K562 (cell line): Measurements from ENCODE around the gene MYLIP. TPM values are rescaled to one million over a fixed set of nuclear protein-coding genes. Genes with fewer than 3 reads are reported as not detected.

ENCODE experiments used
- ATAC-seq: fragments of 200-7000 bp; cut with Tn5 transposase; 3 replicates; pipeline ENCODE4 v1.9.1; 2020; ENCODE audit warnings: moderate library complexity
- BruUV-seq: library from RNA; stranded (reverse); fragments of 400-500 nt; replicated peaks from 2 replicates; lab custom pipeline; 2021; lab: Mats Ljungman, UMichigan
- CTCF ChIA-PET: fragments of 300-600 bp; formaldehyde crosslinking; extraction: SDS; loops from one replicate; lab custom pipeline; 2021; ENCODE audit warnings: low intra/inter-chr PET ratio; lab: Yijun Ruan, JAX
- POLR2A ChIA-PET: fragments of 300-600, 350-650 bp; sonication (Branson Sonifier 250); formaldehyde crosslinking; extraction: SDS; loops from one replicate; lab custom pipeline; 2021; ENCODE audit warnings: antibody characterized with exemption, inconsistent platforms; lab: Yijun Ruan, JAX
- DNase-seq, 4 experiments: peaks; one replicate each; pipeline versions ENCODE4 v3.0.0 to v3.0.0-alpha.2; 2011 to 2018; ENCODE audit warnings: low spot score in 3 of 4, mixed read lengths in 3 of 4; ENCODE audit errors: extremely low read depth in 1 of 4
- FAIRE-seq: peaks from 2 replicates; lab custom pipeline; 2011; peaks lifted over from hg19 to GRCh38; lab: Jason Lieb, UNC
- H2AFZ ChIP-seq: 2 replicates; pipeline ENCODE4 v1.6.0; 2011; ENCODE audit warnings: low read depth, low read length, control low read depth, inconsistent platforms
- H3K27ac ChIP-seq: fragments of 200-600 bp; 3 replicates; pipeline ENCODE4 v1.8.0; 2011; ENCODE audit warnings: low read depth, mild to moderate bottlenecking, control low read depth, inconsistent platforms, low read length, moderate library complexity, mixed read lengths; ENCODE audit errors: extremely low read depth
- H3K27me3 ChIP-seq, 2 experiments: fragments of 300-600 bp in 1 of 2; 2 replicates in 1 of 2; 3 replicates in 1 of 2; pipeline versions ENCODE4 v1.6.0 to v1.8.0; 2011; ENCODE audit warnings: inconsistent platforms in 2 of 2, low read length in 2 of 2, mild to moderate bottlenecking in 1 of 2, mixed read lengths in 1 of 2, moderate library complexity in 1 of 2; ENCODE audit not compliant: control insufficient read depth in 2 of 2, insufficient read depth in 2 of 2
- H3K36me3 ChIP-seq: fragments of 300-600 bp; 3 replicates; pipeline ENCODE4 v1.8.0; 2011; ENCODE audit warnings: mild to moderate bottlenecking, low read length, inconsistent platforms; ENCODE audit not compliant: control insufficient read depth, insufficient read depth
- H3K4me1 ChIP-seq, 2 experiments: fragments of 200-600 bp in 1 of 2; replicated peaks in 1 of 2; 2 replicates in 1 of 2; 3 replicates in 1 of 2; pipeline versions ENCODE4 v1.5.1 to v1.8.0; 2011; ENCODE audit warnings: inconsistent platforms in 2 of 2, low read length in 2 of 2, mild to moderate bottlenecking in 1 of 2, mixed read lengths in 1 of 2, moderate library complexity in 1 of 2; ENCODE audit not compliant: control insufficient read depth in 2 of 2, insufficient read depth in 2 of 2
- H3K4me2 ChIP-seq: 2 replicates; pipeline ENCODE4 v1.6.1; 2011; ENCODE audit warnings: low read length, control low read depth, inconsistent platforms, mixed read lengths; ENCODE audit not compliant: insufficient read depth
- H3K4me3 ChIP-seq: fragments of 200-600 bp; sonication (generic), shearing (Covaris generic); 2 replicates; pipeline ENCODE4 v1.5.1; 2016; ENCODE audit warnings: control low read depth, inconsistent platforms
- H3K79me2 ChIP-seq: fragments of 200-600 bp; 3 replicates; pipeline ENCODE4 v1.8.0; 2011; ENCODE audit warnings: low read length, inconsistent platforms; ENCODE audit not compliant: control insufficient read depth, insufficient read depth
- H3K9ac ChIP-seq, 2 experiments: 2 replicates each; pipeline versions ENCODE4 v1.6.0 to v1.6.1; 2011; ENCODE audit warnings: low read depth in 2 of 2, low read length in 2 of 2, control low read depth in 1 of 2, inconsistent platforms in 1 of 2, mild to moderate bottlenecking in 1 of 2, mixed read lengths in 1 of 2; ENCODE audit not compliant: insufficient read depth in 1 of 2
- H3K9me1 ChIP-seq: one replicate; pipeline ENCODE4 v1.6.0; 2011; ENCODE audit warnings: inconsistent platforms, mild to moderate bottlenecking, low read length, moderate library complexity; ENCODE audit not compliant: control insufficient read depth, insufficient read depth
- H3K9me3 ChIP-seq: replicated peaks from 2 replicates; pipeline ENCODE4 v1.5.1; 2011; ENCODE audit warnings: low read depth, low read length, inconsistent platforms; ENCODE audit not compliant: control insufficient read depth, insufficient read depth
- H4K20me1 ChIP-seq: replicated peaks from 2 replicates; pipeline ENCODE4 v1.6.1; 2011; ENCODE audit warnings: low read length, inconsistent platforms, mixed read lengths; ENCODE audit not compliant: control insufficient read depth, insufficient read depth
- ATF3 ChIP-seq, 2 experiments: fragments of 450-650 bp in 1 of 2; sonication (generic) in 1 of 2; formaldehyde crosslinking in 1 of 2; IDR thresholded peaks in 1 of 2; conservative IDR thresholded peaks in 1 of 2; 2 replicates each; pipeline versions ENCODE4 v1.6.1 to v1.8.1; 2016 to 2023; ENCODE audit warnings: mild to moderate bottlenecking in 2 of 2, moderate library complexity in 2 of 2, inconsistent platforms in 1 of 2, missing genetic modification reagents in 1 of 2
- ATF7 ChIP-seq: fragments of 450-650 bp; IDR thresholded peaks from 2 replicates; pipeline ENCODE4 v1.7.1; 2014; ENCODE audit warnings: mild to moderate bottlenecking, moderate library complexity
- CBFA2T3 ChIP-seq: fragments of 450-650 bp; IDR thresholded peaks from 2 replicates; pipeline ENCODE4 v1.6.1; 2017
- ESRRA ChIP-seq: fragments of 450-650 bp; IDR thresholded peaks from 2 replicates; pipeline ENCODE4 v1.6.1; 2014; ENCODE audit warnings: low read depth, mild to moderate bottlenecking, moderate library complexity, borderline replicate concordance
- ESRRB ChIP-seq: fragments of 250-450 bp; sonication (Bioruptor Pico); IDR thresholded peaks from 2 replicates; pipeline ENCODE4 v1.5.0; 2020; ENCODE audit warnings: mild to moderate bottlenecking, moderate library complexity, borderline replicate concordance
- NFE2L1 ChIP-seq: fragments of 450-650 bp; IDR thresholded peaks from 2 replicates; pipeline ENCODE4 v1.6.1; 2016; ENCODE audit warnings: missing genetic modification characterization, low read depth, mild to moderate bottlenecking, missing compliant biosample characterization, moderate library complexity, borderline replicate concordance
- SMARCA5 ChIP-seq: fragments of 450-650 bp; IDR thresholded peaks from 2 replicates; pipeline ENCODE4 v1.6.1; 2016
- ZFX ChIP-seq: sonication (generic); formaldehyde crosslinking; IDR thresholded peaks from 2 replicates; pipeline ENCODE4 v1.8.0; 2022; ENCODE audit warnings: mild to moderate bottlenecking, missing genetic modification reagents, moderate library complexity
- ZNF140 ChIP-seq: fragments of 250-450 bp; sonication (Bioruptor Pico); IDR thresholded peaks from 2 replicates; pipeline ENCODE4 v1.8.0; 2021; ENCODE audit warnings: moderate library complexity, mild to moderate bottlenecking, inconsistent platforms
- ZNF408 ChIP-seq: fragments of 250-450 bp; sonication (Bioruptor Pico); IDR thresholded peaks from 2 replicates; pipeline ENCODE4 v1.4.0; 2020; ENCODE audit warnings: low read depth, mild to moderate bottlenecking, moderate library complexity
- ZNF586 ChIP-seq: fragments of 450-650 bp; formaldehyde crosslinking; conservative IDR thresholded peaks from 2 replicates; pipeline ENCODE4 v1.4.0; 2020; ENCODE audit warnings: mild to moderate bottlenecking, moderate library complexity
- WGBS: fragments of 100-300 bp; shearing (Covaris generic); methylation state at CpG from one replicate; pipeline ENCODE4 v1.1.6; 2016; ENCODE audit warnings: low coverage, mixed read lengths; ENCODE audit not compliant: insufficient coverage; ENCODE audit errors: missing lambda C conversion rate; 5-methylcytosine and 5-hydroxymethylcytosine counted together
- in situ Hi-C: fragments of 300-500 bp; cut with MboI; formaldehyde crosslinking; loops from 4 replicates; pipeline ENCODE4 v1.15.0; 2018; ENCODE audit warnings: inconsistent platforms, mixed read lengths
- intact Hi-C: fragments of 100-400 bp; cut with micrococcal nuclease; formaldehyde crosslinking; loops from 2 replicates; pipeline ENCODE4 v1.14.2; 2022
- polyA plus RNA-seq, 8 experiments: library from polyadenylated mRNA; depleted of rRNA in 4 of 8; stranded (reverse) in 5 of 8; unstranded in 3 of 8; fragments of >200 nt; fragmentation: Nextera tagmentation in 2 of 8; fragmentation: Illumina TruSeq in 1 of 8; extraction: Ambion mirVana in 2 of 8; extraction: Trizol in 1 of 8; gene quantifications; 2 replicates each; pipeline versions ENCODE4 v1.2.1 to v1.2.3, GENCODE V29; 2011 to 2014; ENCODE audit warnings: inconsistent platforms in 1 of 8, missing spikeins in 1 of 8
- total RNA-seq, 7 experiments: library from RNA; depleted of rRNA in 6 of 7; stranded (reverse); fragments of >200 nt in 6 of 7; fragmentation: Illumina TruSeq in 2 of 7; extraction: Trizol in 2 of 7; gene quantifications; 2 replicates each; pipeline versions ENCODE4 v1.2.1 to v1.2.3, GENCODE V29; 2011 to 2021; ENCODE audit warnings: low replicate concordance in 1 of 7

Gene MYLIP
- total and polyA plus RNA-seq, 9 of the 15 experiments (the other 6 are each of a cell fraction or from before 2014, with no cell fraction given): 10.8 to 43.5 (median 31.5) TPM

DNA sequence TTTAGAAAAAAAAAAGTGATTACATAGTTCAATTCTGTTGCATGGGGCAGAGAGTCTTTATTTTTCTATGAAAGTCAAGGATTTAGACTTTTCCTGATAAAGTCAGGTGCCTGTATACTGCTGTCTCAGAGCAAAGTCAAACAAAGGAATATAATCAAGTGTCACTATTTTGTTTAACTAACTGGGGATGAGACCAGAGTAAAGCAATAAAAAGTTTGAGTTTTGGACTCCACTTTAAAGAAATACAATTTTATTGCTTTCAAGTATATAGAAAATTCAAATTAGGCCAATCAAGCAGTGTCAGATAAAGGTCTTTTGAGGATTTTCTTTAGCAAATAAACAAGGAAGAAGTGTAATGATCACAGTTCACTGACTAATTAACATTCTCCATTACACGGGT lies 48.7 kb upstream of the MYLIP start:
- no peaks in the 10 kb centered on the region for H3K9me3 ChIP-seq
- no TSS peak for BruUV-seq
- POLR2A ChIA-PET: no interaction called here
- WGBS: 7% methylated on average over 1 of the region's 1 CpG
- FAIRE-seq (no peak), DNase-seq (no peak), ATAC-seq (no peak)
- no peak overlapping the region for H3K4me2 ChIP-seq
- no peaks in the 10 kb centered on the region for H4K20me1 ChIP-seq
- H2AFZ ChIP-seq: no peak overlapping the region
- TF ChIP-seq ZNF586 (no peak), ZNF140 (CRISPR knock-in tag) (no peak), ZFX (CRISPR knock-in tag) (no peak), ESRRB (CRISPR knock-in tag) (no peak), ZNF408 (CRISPR knock-in tag) (no peak), ESRRA (no peak), NFE2L1 (tag) (no peak), ATF3 (IDR thresholded peaks at IDR 0.05) (no peak), ATF3 (CRISPR knock-in tag; conservative IDR thresholded peaks at IDR 0.05) (no peak), ATF7 (no peak), CBFA2T3 (no peak), SMARCA5 (no peak)
- intact Hi-C loops (no loop called here), in situ Hi-C loops (no loop called here)
- no peak overlapping the region for H3K27ac ChIP-seq
- CTCF ChIA-PET: no interaction called here
- H3K27me3 ChIP-seq: no peaks in the 10 kb centered on the region
- H3K9ac ChIP-seq: no peak overlapping the region
- no peaks in the 10 kb centered on the region for H3K9me1 ChIP-seq
- no peaks in the 10 kb centered on the region for H3K36me3 ChIP-seq
- no peaks in the 10 kb centered on the region for H3K79me2 ChIP-seq
- no peak overlapping the region for H3K4me3 ChIP-seq
- H3K4me1 ChIP-seq: no peaks in the 10 kb centered on the region
